HG02852 (cell line): Measurements from ENCODE around the gene TRAM2.

Experiments used
- ATAC-seq: cut with Tn5 transposase; IDR thresholded peaks from one replicate; pipeline ENCODE4 v1.9.1; 2021; ENCODE audit warnings: mild to moderate bottlenecking, moderate library complexity; ENCODE audit not compliant: unreplicated experiment

Gene TRAM2

DNA sequence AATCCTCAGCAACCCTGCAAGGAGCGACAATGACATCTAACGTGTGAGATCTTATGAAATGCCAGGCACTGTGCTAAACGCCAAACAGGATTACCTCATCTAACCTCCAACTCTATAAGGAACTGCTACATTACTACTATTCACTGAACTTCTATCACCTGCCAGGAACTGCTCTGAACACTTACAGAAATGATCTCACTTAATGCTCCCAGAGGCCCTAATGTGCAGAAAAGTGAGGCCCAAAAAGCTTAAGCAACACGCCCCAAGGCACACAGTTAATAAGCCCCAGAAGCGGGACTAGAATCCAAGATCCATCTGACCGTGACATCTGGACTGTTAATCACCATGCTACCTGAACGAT, 28.5 kb downstream of the TRAM2 start:
- ATAC-seq = no peak

DNA sequence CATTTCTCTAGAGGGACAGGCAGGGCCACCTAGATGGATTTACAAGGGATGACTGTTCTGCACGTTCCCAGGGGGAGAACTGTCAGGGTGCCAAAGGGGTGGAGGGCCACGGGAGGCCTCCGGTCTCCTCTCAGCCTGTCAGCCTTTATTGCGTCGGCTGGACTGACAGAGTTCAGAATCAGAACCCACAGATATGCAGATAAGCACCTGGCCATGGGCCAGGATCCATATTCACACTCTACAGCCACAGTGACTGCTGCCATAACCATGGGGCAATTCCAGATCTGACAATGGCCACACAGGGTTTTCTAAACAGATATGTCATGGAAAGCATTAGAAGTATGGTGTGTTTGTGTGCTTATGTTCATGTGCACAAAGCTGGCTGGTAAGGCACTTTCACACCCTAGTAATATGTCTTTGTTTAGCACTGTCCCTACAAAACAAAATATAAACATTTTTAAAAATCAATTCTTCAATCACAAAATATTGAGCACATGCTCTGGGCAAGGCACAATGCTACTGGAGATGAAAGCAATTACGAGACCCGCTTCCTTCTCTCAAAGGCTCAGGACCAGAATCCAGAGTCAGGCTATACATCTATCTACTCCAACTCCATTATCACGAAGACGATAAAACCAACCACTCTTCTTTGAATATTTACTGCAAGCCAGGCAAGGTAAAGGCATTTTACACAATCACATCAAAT, 29.1 kb downstream of the TRAM2 start:
- ATAC-seq = no peak

DNA sequence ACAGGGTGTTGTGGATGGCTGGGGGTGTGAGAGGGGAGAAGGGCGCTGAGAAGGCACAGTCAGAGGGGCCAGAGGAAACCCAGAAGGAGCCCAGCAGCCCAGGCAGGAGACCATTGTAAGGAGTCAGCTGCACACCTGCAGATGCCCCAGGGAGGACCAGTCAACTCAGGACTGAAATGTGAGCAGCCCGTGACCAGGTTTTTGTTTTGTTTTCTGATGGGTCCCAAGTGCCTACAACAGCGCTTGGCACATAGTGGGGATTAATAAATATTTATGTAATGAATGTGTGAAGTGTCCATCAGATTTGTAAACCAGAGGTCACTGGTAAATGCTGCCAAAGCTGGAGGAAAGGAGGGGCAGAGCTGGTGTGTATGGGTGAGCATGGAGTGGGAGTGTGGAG, 30.2 kb downstream of the TRAM2 start:
- peak; percentile 83 for ATAC-seq

DNA sequence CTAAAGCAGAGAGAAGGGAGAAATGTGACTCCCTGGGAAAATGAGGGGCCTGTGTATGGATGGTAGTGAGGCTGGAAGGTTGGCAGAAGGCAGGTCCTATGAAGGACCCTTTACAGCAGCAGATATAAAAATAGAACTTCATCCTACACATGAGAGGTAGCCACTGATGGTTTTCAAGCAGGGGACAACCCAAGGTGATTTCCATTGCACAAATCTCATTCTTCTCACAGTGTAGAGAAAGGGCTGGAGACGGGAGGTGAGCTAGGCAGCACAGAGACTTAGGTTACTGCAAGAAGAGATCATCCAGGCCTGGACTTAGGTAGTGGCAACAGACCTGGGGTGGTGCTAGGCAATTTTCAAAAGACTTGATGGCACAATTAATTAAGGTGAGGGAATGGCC, 30.7 kb downstream of the TRAM2 start:
- ATAC-seq = peak; percentile 74

DNA sequence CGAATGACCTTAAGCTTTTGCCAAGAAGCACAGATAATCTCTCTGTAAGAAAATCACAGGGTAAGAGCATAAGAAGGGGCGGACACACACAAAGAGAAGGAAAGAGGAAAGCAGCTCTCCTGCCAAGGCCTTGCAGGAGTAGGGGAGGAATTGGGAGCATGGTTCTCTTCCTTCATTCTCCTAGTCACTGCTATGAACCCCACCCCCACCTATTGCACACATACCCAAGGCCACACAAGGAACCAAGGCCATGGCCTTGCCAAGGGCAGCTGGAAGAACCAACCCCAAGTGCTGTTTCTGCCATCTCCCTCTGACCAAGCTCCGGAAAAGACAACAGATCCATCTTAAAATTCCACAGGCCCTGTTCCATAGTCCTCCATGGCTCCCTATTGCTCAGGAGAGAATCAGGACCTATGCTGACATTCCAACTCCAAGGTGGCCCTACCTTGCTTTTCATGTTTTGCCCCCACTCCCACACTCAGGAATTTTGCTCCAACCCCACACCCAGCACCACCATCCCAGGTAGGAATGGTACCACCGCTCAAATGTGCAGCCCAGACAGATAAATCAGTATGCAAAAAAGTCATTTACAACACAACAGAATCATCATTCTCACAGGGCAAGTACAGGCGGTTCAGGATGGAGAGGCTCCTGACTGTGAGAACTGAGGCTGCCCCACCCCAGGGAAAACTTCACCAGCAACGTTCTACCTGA, 31.3 kb downstream of the TRAM2 start:
- no peak for ATAC-seq

DNA sequence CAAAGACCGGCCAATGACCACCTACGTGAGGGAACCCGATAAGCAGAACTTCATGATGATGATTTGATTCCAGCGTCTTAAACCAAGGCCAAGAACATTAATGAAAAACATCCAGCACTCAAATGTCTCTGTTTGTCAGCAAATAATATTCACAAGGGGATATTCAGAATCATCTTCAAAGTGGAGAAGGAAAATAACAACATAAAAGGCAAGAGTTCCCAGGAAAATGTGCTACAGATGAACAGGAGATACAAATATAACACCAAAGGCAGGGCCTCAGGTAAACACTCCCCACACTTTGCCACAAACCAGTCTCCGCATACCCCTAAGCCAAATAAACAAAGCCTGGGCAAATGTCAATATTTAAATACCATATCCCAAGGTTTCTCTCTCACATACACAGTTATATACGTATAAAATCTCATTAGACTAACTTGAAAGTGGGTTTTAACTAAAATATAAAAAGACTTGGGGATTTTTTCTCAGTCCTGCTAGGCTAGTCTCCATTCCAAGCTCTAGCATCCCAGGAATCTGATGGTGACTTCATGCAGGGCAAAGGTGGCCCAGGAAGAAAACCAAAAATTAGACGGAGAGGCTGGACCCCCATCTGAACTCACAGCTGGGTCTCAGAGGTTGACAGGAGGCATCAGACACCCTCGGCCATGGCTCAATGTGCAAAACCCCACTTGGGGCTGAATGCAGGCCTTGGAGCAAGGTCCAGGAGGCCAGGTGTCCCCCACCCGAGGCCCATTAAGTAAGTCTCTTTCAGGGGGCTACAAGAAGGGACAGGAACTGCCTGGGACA, 32.1 kb downstream of the TRAM2 start:
- no peak for ATAC-seq

DNA sequence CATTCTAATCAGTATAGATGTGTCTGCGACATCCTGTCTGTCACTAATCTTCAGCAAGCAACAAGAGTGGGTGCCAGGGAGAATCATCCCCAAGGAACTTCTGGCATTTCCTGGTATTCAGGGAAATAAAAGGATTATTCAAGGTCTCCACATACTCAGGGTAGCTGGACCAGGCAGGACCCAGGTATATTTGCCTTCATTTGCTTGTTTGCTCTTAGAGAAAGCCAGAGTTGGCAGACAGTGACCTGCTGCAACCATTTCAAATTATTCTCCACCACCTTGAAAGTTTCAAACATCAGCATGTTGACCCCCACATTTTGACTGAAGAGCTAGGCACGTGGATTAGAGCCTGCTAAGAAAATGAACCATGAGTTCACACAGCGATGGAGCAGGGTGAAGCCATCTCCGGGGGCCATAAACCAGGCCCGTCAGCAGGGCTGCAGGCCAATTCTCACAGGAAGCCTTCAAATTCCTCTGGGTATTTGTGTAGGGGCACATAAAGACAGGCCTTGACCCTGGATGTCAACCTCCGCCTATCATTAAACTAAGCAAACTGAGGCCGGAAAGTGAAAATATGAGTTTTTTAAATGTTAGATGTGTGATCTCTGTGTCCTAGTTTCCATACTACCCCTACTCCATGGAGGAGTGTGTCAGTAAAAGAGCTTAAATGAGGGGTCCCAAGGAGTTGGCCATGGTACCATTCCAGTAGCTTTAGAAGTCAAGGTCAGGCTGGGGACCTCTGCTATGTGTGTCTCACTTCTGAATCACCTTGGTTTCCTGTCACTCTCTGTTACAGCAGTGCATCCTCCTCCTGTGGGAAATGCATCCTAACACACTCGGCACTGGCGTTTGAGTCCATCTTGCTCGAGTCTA, 32.9 kb downstream of the TRAM2 start:
- ATAC-seq = no peak

DNA sequence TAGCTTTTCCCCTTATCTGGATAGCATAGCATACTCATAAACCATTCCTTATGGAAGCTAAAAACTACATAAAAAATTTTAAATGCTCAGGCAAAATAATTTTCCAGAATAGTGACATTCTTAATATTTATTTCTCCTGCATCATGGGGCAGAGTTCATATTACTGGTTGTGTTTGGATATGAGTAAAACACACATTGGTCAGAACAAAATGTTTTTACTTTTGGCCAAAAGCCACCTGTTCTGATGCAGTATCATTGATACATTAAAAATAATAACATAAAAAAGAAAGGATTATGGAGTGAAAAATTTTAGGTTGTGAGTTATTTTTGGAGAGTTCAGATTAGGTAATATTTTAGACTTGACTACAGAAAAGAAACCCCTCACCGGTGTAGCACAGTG, 33.6 kb downstream of the TRAM2 start:
- ATAC-seq = no peak

DNA sequence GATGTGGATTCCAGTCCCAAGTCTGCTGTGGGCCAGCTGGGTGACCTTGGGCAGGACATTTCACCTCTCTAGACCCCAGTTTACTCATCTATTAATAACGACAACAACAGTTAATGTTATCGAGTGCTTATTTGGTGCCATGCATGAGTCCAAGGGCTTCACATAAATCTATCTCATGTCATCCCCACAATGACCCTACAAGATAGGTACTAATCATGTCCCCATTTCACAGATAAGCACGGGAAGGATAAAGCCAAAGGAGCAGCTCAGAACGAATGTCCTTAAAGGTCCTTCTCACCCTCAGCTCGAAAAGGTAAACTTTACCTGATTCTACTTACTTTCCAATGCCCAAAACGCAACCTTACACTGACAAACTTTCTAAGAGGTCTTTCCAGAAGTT, 35.7 kb downstream of the TRAM2 start:
- no peak for ATAC-seq

DNA sequence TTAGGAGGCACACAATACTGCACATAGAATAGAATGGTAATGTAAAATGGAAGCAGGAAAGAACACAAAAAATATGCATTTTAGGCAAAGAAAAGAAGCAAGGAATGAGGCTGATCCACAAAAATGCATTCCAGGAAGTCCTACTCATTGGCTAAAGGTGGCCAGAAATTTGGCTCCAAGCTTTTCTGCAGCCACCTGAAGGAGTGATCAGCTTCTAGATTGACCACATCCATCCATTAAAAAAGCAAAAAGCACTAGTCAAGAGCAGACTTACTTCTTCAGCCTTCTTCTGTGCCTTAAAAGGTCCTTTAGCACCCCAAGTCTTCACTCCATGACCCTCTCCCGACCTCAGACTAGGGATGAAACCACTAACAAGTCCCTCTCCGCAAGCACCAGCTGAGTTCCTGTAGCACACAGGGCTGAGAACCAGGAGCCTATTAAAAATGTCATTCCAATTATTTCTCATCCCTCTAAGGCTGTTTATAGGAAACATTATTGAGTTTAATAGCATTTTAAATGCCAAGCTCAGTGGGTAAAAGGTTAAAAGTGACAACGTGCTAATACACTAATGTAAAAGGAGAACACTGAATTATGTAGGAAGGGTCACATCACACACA, 36.5 kb downstream of the TRAM2 start:
- no peak for ATAC-seq

DNA sequence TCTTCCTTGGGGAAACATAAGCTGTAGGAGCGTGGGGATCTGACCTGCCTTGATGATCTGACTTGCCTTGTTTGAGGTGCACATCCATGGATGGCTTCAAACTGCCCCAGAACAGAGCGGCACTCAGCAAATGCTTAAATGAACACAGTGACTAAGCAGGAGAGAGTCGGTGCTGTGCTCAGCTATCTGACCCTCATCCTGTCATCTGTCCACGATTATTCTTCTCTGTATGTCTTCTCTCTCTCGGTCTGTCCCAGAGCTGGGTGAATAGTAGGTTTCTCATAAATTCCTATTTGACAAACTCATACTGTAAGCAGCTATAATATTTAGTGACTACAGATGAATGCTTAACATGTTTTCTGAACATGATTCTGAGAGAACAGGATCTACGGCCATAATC, 37.3 kb downstream of the TRAM2 start:
- ATAC-seq = no peak

DNA sequence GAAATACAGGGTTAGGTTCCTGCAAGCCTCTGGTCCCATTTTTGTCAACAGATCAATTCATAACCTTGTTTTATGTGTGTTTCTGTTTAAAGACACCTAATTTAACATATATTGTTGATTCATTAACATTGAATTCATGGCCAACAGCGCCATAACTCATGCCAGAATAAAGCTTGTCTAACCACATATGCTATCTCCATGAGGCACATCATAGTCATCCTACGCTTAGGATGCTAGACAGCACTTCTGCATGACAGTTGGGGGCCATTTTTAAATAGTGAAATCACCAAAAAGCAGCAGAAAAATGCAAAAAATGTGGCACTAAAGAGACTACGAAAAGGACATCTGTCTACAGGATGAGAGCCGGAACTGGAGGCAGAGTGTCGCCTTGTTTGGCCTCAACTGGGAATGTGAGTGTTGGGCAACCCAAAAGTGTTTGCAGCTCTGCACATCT, 37.9 kb downstream of the TRAM2 start:
- no peak for ATAC-seq

DNA sequence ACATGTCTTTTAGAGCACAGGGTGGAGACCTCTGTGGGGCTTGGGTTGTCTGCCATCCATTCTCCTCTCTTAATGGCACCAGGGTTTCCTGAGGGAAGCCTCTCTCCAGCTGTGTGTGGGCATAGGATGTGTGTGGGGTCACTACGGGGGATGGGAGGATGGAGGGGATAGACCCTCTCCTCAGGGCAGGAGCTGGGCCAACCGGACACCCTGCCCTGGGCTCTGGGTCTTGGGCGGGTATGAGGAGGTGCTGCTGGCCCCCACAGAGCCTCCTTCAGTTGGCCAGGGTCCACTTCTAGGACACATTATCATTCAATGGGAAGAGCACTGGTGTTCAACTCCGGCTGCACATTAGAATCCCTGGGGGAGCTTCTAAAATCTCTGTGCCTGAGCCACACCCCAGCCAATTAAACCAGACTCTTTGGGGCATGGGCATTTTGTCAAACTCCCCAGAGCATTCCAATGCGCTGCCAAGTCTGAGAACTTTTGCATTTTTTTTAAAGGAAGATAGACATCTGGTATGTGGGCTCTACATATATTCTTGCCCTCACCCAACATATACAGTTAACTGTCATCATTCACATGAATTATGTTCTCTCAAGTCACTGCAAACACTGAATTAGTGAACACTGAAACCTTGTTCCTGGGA, 38.5 kb downstream of the TRAM2 start:
- ATAC-seq = no peak

DNA sequence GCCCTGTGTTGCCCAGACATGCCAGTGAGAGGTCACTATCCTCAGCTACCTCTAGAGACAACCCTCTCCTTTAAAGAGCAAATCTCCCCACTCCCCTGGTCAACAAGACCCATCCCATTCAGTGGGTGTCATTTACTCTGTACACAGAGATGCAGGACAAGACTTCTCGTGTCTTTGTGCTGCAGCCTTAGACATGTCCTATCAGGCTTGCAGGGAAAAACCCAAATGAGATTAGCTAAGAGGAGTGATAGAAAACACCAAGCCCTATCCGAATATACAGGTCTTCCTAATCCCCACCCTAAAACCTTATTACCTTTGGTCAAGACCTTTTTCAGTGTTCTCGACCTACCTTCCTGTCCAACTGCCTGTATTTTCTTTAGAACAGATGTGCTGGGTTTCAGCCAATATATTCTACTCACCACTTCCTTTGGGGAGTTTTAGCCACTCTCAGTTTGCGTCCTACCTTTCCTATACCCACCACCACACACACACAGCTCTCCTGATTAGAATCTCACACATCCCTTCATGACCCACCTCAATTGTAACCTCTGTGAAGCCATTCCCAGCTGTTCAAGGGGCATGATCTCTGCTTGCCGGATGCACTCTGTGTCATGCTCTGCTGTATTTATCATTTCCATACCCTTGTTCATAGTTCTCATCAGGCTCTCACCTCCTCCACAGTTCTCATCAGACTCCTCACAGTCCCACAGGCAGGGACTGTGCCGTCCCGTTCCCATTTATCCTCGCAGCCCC, 39.7 kb downstream of the TRAM2 start:
- peak; percentile 58 for ATAC-seq

DNA sequence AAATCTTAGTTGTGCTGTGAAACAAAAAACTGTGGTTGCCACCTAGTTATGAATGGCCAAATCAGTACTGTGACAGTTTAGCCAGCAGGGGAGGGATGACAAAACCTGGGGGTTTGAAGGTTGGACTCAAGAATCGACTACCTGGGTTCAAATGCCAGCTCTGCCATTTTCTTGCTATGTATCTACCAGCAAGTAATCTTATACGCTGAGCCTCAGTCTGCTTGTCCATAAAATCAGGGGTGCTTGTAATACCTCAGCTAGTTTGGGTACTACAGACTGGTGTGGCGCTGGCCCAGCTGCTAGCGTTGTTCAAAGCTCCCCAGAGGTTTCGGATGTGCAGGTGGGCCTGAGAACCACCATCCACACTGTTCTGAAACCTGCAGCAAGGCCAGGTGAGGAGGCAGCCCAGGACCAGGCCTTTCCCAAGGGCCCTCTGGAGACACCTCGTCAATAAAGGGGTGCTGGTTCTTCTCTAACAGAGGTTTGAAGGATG, 40.4 kb downstream of the TRAM2 start:
- ATAC-seq = peak; percentile 35

DNA sequence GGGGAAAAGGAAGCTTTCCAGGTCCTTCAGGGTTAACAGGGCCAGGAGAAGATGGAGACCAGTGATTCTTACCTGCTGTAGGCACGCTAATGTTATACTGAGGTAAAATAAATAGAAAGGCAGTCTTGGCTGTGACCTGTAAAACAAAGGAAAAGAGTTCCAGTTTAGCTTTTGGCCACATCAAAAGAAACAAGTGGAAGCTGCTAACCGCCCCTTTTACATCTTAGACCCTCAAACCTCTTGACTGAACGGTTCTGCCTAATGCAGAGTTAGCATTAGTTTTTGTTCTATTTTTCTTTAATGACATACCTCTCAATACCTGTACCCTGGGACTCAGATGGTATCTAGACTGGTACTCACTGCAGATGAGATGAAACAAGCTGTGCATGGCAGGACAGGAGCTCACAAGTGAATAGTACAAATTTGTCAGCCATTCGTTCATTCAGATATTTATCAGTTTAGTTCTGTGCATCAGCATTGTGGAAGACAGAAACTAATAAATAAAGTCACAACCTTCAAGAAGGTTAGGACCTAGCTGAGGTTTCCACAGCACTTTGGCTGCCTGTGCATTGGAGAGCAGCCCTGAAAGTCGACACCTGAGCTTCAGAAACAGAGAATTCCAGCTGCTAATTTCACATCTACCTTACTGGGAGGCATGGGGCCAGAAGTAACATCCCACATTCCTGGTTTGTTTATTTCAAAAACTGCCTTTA, 41.0 kb downstream of the TRAM2 start:
- peak; percentile 3 for ATAC-seq

DNA sequence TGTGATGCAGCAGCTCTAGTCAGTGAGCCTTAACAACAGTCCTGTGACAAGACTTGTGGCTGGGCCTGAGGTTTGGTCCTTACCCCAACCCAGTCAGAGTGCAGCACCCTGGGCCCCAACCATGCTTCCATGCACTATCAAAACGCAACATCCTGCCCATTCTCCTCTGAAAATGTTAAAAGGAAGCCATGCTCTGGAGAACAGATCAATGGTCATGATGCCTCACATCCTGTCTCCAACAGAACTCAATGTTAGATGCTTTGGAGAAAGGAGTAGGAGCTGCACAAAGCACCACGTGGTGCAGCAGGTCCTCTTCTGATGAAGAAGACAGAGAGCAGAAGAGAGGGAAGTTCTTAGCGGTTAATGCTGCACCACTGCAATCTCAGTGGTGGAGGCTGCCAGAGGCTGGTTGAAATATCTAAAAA, 41.9 kb downstream of the TRAM2 start:
- peak; percentile 40 for ATAC-seq

DNA sequence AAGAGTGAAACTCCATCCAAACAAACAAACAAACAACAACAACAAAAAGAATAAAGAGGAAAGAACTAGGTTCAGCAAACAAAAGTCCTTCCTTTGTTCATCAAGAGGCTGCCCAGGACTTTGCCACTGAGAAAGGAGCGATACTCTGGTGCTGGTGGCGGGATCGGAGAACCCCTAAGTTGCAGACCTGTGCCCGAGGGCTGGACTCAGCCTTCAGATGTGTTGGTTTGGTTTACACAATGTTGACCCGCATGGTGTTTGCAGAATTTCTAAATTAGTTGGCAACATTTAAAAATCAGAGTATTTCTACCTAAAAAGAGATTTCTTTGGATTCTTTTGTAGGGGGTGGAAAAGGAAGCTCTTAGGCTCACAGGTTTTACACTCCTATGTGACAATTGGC, 42.5 kb downstream of the TRAM2 start:
- no peak for ATAC-seq
